Thyroid gland (tissue), 4 donors: ENCODE data around the gene PDHX. TPM values are rescaled to one million over a fixed set of nuclear protein-coding genes. Genes with fewer than 3 reads are reported as not detected.
"Not testable (repeated sequence)": the region's sequence is repeated elsewhere in the genome, so short reads cannot be mapped to it uniquely, and the experiment has no call there.

Experiments
- DNase-seq, 2 donors: peaks; one replicate each; pipeline ENCODE4 v3.0.0-alpha.2; 2019
- H3K27ac ChIP-seq, 3 donors: fragments of 200-600 bp; sonication (generic); 1 replicate in 2 of 3; 2 replicates in 1 of 3; pipeline ENCODE4 v1.5.1; 2016 to 2019; ENCODE audit warnings: mild to moderate bottlenecking in 1 of 3, moderate library complexity in 1 of 3
- H3K27me3 ChIP-seq: fragments of 200-600 bp; sonication (generic); one replicate; pipeline ENCODE4 v1.5.1; 2019
- H3K36me3 ChIP-seq, 2 donors: fragments of 200-600 bp; sonication (generic); one replicate each; pipeline ENCODE4 v1.5.1; 2016 to 2019
- H3K4me1 ChIP-seq, 2 donors: fragments of 200-600 bp; sonication (generic); one replicate each; pipeline ENCODE4 v1.5.1; 2017 to 2019
- H3K4me3 ChIP-seq, 3 donors: fragments of 200-600 bp; sonication (generic); replicated peaks in 1 of 3; 1 replicate in 2 of 3; 2 replicates in 1 of 3; pipeline ENCODE4 v1.5.1; 2016; ENCODE audit warnings: mild to moderate bottlenecking in 1 of 3
- H3K9me3 ChIP-seq: fragments of 200-600 bp; sonication (generic); one replicate; pipeline ENCODE4 v1.5.1; 2017
- POLR2A ChIP-seq, 2 donors: fragments of 450-650 bp; IDR thresholded peaks; one replicate each; pipeline ENCODE4 v1.6.1; 2017; ENCODE audit warnings: antibody characterized with exemption in 2 of 2, mild to moderate bottlenecking in 2 of 2, moderate library complexity in 1 of 2
- WGBS, 2 donors: methylation state at CpG; one replicate each; pipeline ENCODE4 v1.1.5; 2017; 5-methylcytosine and 5-hydroxymethylcytosine counted together
- intact Hi-C: fragments of 100-400 bp; cut with DNase I; formaldehyde crosslinking; loops from one replicate; pipeline ENCODE4 v1.15.1; 2023
- total RNA-seq, 4 donors: library from RNA; depleted of rRNA; stranded (reverse); fragments of >200 nt; gene quantifications; one replicate each; pipeline ENCODE4 v1.2.3, GENCODE V29; 2016
- TF ChIP-seq, protein P1 (sequence below), 6 experiments: fragments of 200-600 bp in 3 of 6; fragments of 450-650 bp in 3 of 6; sonication (generic) in 3 of 6; IDR thresholded peaks; one replicate each; pipeline ENCODE4 v1.5.1; 2016 to 2019; ENCODE audit warnings: antibody characterized with exemption in 6 of 6, mild to moderate bottlenecking in 2 of 6, inconsistent platforms in 1 of 6, moderate library complexity in 1 of 6

PDHX gene
- total RNA-seq, 4 donors from 2014 or later, result 30.8 to 35.2 (median 31.2) TPM

DNA sequence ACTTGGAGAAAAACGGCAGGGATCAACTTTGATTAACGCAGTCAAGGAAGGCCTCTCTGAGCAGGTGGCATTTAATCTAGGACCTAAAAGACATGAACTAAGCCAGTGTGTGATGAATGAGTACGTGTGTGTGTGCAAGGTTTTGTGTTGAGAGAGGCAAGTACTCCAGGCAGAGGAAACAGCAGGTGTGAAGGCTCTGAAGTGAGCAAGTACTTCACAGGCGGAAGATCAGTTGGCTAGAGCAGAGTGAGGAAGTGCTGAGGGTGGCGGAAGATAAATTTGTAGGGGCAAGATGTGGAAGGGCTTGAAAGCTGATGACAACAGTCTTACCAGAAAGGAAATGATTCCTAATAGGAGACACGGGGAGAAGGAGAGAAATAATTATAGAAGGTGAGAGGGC, 7.0 kb upstream of the PDHX start:
- peaks cover 0 to 4% of the 10 kb centered on the region in 2 donors for H3K4me1 ChIP-seq
- 73 to 82% methylated on average over 6 of the region's 6 CpGs for WGBS, 2 donors
- H3K4me3 ChIP-seq, result no peak overlapping the region
- no peak overlapping the region for H3K27ac ChIP-seq
- no peaks in the 10 kb centered on the region for H3K27me3 ChIP-seq
- no peaks in the 10 kb centered on the region for H3K36me3 ChIP-seq
- no peak for DNase-seq
- intact Hi-C loops, result no loop called here
- no peak for TF ChIP-seq POLR2A (IDR thresholded peaks at IDR 0.05)
- TF ChIP-seq, protein P1, sequence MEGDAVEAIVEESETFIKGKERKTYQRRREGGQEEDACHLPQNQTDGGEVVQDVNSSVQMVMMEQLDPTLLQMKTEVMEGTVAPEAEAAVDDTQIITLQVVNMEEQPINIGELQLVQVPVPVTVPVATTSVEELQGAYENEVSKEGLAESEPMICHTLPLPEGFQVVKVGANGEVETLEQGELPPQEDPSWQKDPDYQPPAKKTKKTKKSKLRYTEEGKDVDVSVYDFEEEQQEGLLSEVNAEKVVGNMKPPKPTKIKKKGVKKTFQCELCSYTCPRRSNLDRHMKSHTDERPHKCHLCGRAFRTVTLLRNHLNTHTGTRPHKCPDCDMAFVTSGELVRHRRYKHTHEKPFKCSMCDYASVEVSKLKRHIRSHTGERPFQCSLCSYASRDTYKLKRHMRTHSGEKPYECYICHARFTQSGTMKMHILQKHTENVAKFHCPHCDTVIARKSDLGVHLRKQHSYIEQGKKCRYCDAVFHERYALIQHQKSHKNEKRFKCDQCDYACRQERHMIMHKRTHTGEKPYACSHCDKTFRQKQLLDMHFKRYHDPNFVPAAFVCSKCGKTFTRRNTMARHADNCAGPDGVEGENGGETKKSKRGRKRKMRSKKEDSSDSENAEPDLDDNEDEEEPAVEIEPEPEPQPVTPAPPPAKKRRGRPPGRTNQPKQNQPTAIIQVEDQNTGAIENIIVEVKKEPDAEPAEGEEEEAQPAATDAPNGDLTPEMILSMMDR (IDR thresholded peaks at IDR 0.05), result no peak
- no peaks in the 10 kb centered on the region for H3K9me3 ChIP-seq

DNA sequence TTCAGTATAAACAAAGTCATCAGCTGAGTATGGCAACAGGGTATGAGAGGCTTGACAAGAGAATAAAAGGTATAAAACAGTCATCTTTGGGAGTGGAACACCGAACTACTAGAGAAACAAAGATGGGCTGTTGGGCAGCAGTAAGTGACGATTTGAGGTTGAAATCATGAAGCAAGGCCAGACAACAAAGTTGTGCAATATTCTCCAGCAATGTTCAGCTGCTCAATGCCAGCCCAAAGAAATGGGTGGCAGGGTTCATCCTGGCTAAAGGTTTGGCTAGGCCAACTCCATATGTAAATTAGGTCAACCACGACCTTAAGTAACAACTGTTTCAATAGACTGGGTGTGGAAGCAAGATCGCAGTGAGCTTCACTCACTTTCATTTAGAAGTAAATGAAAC, 6.5 kb upstream of the PDHX start:
- no peak overlapping the region for H3K4me3 ChIP-seq
- no peak for DNase-seq
- 83 to 85% methylated on average over 4 of the region's 4 CpGs for WGBS, 2 donors
- H3K36me3 ChIP-seq, result no peaks in the 10 kb centered on the region
- intact Hi-C loops, result no loop called here
- H3K27me3 ChIP-seq, result no peaks in the 10 kb centered on the region
- no peaks in the 10 kb centered on the region for H3K9me3 ChIP-seq
- TF ChIP-seq, protein P1 (IDR thresholded peaks at IDR 0.05), result no peak
- H3K27ac ChIP-seq, result no peak overlapping the region
- H3K4me1 ChIP-seq, result peaks cover 0 to 5% of the 10 kb centered on the region in 2 donors

DNA sequence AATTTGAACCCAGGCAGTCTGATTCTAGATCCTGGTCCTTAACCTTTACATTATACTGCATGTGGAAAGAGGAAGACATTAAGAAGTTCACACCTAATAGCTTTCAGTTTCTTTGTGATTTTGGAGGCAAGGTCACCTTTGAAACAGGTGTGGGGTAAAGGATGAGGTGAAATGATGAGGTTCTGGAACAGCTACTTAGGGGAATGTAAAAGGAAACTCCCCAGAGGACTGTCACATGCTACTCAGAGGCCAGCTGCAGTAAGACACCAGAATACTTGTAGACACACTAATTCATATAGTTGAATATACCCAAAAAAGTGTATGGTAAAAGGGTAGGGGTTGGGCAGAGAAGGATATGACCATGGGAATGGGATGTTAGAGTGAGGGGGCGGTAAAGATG, 5.6 kb upstream of the PDHX start:
- Histone ChIP-seq H3K36me3 (no peaks in the 10 kb centered on the region), H3K9me3 (no peaks in the 10 kb centered on the region), H3K4me3 (no peak overlapping the region), H3K27me3 (no peaks in the 10 kb centered on the region), H3K27ac (no peak overlapping the region), H3K4me1 (peaks cover 0 to 9% of the 10 kb centered on the region in 2 donors)
- intact Hi-C loops, result no loop called here
- 100% methylated on average over 1 of the region's 1 CpG for WGBS, 2 donors
- no peak for TF ChIP-seq POLR2A (IDR thresholded peaks at IDR 0.05)
- TF ChIP-seq, protein P1 (IDR thresholded peaks at IDR 0.05), result no peak
- DNase-seq, result no peak

DNA sequence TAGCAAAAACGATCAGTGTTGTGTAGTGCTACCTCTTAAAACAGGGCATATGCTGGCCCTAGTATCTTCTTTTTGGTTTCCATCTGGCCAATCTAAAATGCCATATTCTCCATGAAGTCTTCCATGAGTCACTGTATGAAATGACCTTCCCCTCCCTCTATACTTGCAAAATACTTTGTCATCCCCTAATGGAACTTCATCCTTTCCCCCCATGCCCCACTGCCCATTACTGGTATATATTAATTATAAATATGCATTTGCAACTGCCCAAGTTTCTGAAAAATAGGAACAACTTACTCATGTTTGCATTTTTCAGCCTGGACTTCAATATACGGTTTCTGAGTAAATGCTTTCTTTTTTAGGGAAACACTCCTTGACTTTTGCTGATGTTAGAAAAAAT, 4.7 kb upstream of the PDHX start:
- H3K36me3 ChIP-seq, result no peaks in the 10 kb centered on the region
- no peak overlapping the region for H3K4me3 ChIP-seq
- 78 to 84% methylated on average over 2 of the region's 2 CpGs for WGBS, 2 donors
- H3K27ac ChIP-seq, result no peak overlapping the region
- peaks cover 0 to 9% of the 10 kb centered on the region in 2 donors for H3K4me1 ChIP-seq
- H3K27me3 ChIP-seq, result no peaks in the 10 kb centered on the region
- DNase-seq, result no peak
- H3K9me3 ChIP-seq, result no peaks in the 10 kb centered on the region
- intact Hi-C loops, result no loop called here
- TF ChIP-seq, protein P1 (IDR thresholded peaks at IDR 0.05), result no peak
- no peak for TF ChIP-seq POLR2A (IDR thresholded peaks at IDR 0.05)

DNA sequence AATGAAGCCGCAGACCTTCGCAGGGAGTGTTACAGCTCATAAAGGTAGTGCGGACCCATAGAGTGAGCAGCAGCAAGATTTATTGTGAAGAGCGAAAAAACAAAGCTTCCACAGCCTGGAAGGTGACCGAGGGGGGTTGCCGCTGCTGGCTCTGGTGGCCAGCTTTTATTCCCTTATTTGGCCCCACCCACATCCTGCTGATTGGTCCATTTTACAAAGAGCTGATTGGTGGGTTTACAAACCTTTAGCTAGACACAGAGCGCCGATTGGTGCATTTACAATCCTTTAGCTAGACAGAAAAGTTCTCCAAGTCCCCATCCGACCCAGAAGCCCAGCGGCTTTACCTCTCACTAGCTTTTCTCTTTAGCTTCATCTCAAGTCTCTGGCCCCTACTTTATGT, 2.9 kb upstream of the PDHX start:
- DNase-seq, H3K27ac ChIP-seq, H3K36me3 ChIP-seq, H3K9me3 ChIP-seq, H3K27me3 ChIP-seq, H3K4me3 ChIP-seq, intact Hi-C loops: not testable (repeated sequence)
- peaks cover 15 to 19% of the 10 kb centered on the region in 2 donors for H3K4me1 ChIP-seq
- 94 to 98% methylated on average over 10 of the region's 10 CpGs for WGBS, 2 donors
